Smooth muscle cell (in vitro differentiated cells): ENCODE results near the gene QRICH2. TPM values are rescaled to one million over a fixed set of nuclear protein-coding genes. Genes with fewer than 3 reads are reported as not detected.

Experiments
- DNase-seq: peaks from one replicate; lab custom pipeline; 2025; ENCODE audit not compliant: unreplicated experiment; lab: John Stamatoyannopoulos, UW
- H2AFZ ChIP-seq: fragments of 200-600 bp; sonication (generic); 2 replicates; pipeline ENCODE4 v1.6.0; 2016; ENCODE audit warnings: antibody characterized with exemption, low read depth, mild to moderate bottlenecking
- H3F3A ChIP-seq: fragments of 200-600 bp; sonication (generic); 2 replicates; pipeline ENCODE4 v1.6.0; 2017; ENCODE audit warnings: antibody characterized with exemption, low read depth
- H3K27ac ChIP-seq: fragments of 200-600 bp; sonication (generic); 2 replicates; pipeline ENCODE4 v1.5.1; 2016; ENCODE audit warnings: low read depth, mild to moderate bottlenecking
- H3K27me3 ChIP-seq: fragments of 200-600 bp; sonication (generic); 2 replicates; pipeline ENCODE4 v1.6.1; 2016; ENCODE audit warnings: low read depth, mild to moderate bottlenecking
- H3K36me3 ChIP-seq: fragments of 200-600 bp; sonication (generic); 2 replicates; pipeline ENCODE4 v1.5.1; 2016; ENCODE audit warnings: low read depth
- H3K4me1 ChIP-seq: fragments of 200-600 bp; sonication (generic); 2 replicates; pipeline ENCODE4 v1.5.1; 2016; ENCODE audit warnings: low read depth
- H3K4me2 ChIP-seq: fragments of 200-600 bp; sonication (generic); 2 replicates; pipeline ENCODE4 v1.6.0; 2016; ENCODE audit warnings: mild to moderate bottlenecking
- H3K4me3 ChIP-seq: fragments of 200-600 bp; sonication (generic); 2 replicates; pipeline ENCODE4 v1.5.1; 2016; ENCODE audit warnings: mild to moderate bottlenecking
- H3K79me2 ChIP-seq: fragments of 200-600 bp; sonication (generic); 2 replicates; pipeline ENCODE4 v1.6.0; 2016; ENCODE audit warnings: low read depth, mild to moderate bottlenecking
- H3K9ac ChIP-seq: fragments of 200-600 bp; sonication (generic); 2 replicates; pipeline ENCODE4 v1.6.0; 2016; ENCODE audit warnings: low read depth
- H3K9me3 ChIP-seq: fragments of 200-600 bp; sonication (generic); replicated peaks from 2 replicates; pipeline ENCODE4 v1.5.1; 2016; ENCODE audit warnings: low read depth
- H4K20me1 ChIP-seq: fragments of 200-600 bp; sonication (generic); 2 replicates; pipeline ENCODE4 v1.6.0; 2016; ENCODE audit warnings: low read depth
- WGBS: methylation state at CpG from one replicate; pipeline ENCODE4 v1.1.7; 2016; ENCODE audit warnings: low lambda C conversion rate; 5-methylcytosine and 5-hydroxymethylcytosine counted together
- polyA plus RNA-seq: library from polyadenylated mRNA; unstranded; fragments of >200 nt; fragmentation: Nextera tagmentation; extraction: Ambion mirVana; gene quantifications from 2 replicates; pipeline ENCODE4 v1.2.1, GENCODE V29; 2016
- total RNA-seq: library from RNA; depleted of rRNA; stranded (reverse); fragments of >200 nt; gene quantifications from 2 replicates; pipeline ENCODE4 v1.2.3, GENCODE V29; 2014
- TF ChIP-seq, protein P1 (sequence below): fragments of 200-600 bp; sonication (generic); IDR thresholded peaks from 2 replicates; pipeline ENCODE4 v1.5.1; 2017; ENCODE audit warnings: borderline replicate concordance, mild to moderate bottlenecking, antibody characterized with exemption; ENCODE audit not compliant: insufficient read depth, poor library complexity, severe bottlenecking

QRICH2 gene
- total and polyA plus RNA-seq, 2 experiments from 2014 or later = 1.2 to 1.5 TPM

- H4K20me1 ChIP-seq = no peaks in the 10 kb centered on the region
- TF ChIP-seq, protein P1, sequence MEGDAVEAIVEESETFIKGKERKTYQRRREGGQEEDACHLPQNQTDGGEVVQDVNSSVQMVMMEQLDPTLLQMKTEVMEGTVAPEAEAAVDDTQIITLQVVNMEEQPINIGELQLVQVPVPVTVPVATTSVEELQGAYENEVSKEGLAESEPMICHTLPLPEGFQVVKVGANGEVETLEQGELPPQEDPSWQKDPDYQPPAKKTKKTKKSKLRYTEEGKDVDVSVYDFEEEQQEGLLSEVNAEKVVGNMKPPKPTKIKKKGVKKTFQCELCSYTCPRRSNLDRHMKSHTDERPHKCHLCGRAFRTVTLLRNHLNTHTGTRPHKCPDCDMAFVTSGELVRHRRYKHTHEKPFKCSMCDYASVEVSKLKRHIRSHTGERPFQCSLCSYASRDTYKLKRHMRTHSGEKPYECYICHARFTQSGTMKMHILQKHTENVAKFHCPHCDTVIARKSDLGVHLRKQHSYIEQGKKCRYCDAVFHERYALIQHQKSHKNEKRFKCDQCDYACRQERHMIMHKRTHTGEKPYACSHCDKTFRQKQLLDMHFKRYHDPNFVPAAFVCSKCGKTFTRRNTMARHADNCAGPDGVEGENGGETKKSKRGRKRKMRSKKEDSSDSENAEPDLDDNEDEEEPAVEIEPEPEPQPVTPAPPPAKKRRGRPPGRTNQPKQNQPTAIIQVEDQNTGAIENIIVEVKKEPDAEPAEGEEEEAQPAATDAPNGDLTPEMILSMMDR = no peak
- WGBS = 94% methylated on average over 23 of the region's 31 CpGs
- no peaks in the 10 kb centered on the region for H3K36me3 ChIP-seq
- H3K4me1 ChIP-seq = no peaks in the 10 kb centered on the region
- no peaks in the 10 kb centered on the region for H3K9me3 ChIP-seq
- H3K27ac ChIP-seq = no peak overlapping the region
- H3K27me3 ChIP-seq = no peaks in the 10 kb centered on the region
- no peaks in the 10 kb centered on the region for H3K79me2 ChIP-seq
- H2AFZ ChIP-seq = no peak overlapping the region
- no peak overlapping the region for H3K4me2 ChIP-seq
- H3K4me3 ChIP-seq = no peak overlapping the region
- H3K9ac ChIP-seq = no peak overlapping the region
- H3F3A ChIP-seq = no peaks in the 10 kb centered on the region
- DNase-seq = no peak
Measured at GRCh38 chr17:76277300-76278267, 30.5 kb downstream of the QRICH2 start.

DNA sequence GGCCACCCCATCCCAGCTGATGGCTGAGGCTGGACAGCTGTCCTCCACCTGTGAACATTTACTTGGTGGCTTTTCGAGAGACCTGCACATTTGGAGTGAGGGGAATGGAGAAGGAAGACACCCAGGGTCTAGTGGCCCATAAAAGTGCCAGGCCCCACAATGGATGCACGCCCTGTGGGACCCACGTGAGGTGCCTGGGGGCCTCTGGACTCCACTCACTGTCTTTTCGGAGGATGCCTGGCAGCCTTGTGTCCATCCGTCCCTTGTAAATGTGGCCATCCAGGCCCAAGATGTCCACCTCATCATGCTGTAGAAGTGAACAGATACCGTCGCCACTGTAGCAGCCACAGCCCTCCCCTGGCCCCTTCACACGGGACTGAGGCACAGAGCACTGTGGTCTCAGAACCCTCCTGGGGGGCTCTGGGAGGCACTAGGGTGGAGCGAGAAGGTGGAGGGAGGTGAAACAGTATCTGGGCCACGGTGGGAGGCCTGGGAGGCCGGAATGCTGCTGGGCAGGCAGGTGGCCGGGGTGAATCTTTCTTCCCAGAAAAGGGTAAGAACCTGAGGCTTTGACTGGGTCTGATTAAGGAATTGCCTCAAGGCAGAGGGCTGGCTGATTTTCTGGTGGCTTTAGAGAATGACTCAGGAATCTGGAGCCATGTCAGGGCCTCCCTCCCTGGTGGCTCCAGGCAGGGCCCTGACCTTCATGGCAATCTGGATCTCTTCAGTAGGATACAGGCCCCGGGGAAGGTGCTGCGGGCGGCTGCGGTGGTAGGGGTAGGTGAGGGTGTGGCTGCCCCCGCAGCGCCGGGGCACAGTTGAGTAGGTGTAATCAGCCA, 31.4 kb downstream of the QRICH2 start:
- H3K36me3 ChIP-seq = no peaks in the 10 kb centered on the region
- H4K20me1 ChIP-seq = no peaks in the 10 kb centered on the region
- TF ChIP-seq, protein P1 = no peak
- DNase-seq = no peak
- H3K9me3 ChIP-seq = no peaks in the 10 kb centered on the region
- H3K27ac ChIP-seq = no peak overlapping the region
- WGBS = 72% methylated on average over 19 of the region's 19 CpGs
- H3K4me1 ChIP-seq = no peaks in the 10 kb centered on the region
- H3K9ac ChIP-seq = no peak overlapping the region
- no peaks in the 10 kb centered on the region for H3F3A ChIP-seq
- H3K79me2 ChIP-seq = no peaks in the 10 kb centered on the region
- H2AFZ ChIP-seq = no peak overlapping the region
- no peak overlapping the region for H3K4me3 ChIP-seq
- H3K27me3 ChIP-seq = no peaks in the 10 kb centered on the region
- H3K4me2 ChIP-seq = no peak overlapping the region

DNA sequence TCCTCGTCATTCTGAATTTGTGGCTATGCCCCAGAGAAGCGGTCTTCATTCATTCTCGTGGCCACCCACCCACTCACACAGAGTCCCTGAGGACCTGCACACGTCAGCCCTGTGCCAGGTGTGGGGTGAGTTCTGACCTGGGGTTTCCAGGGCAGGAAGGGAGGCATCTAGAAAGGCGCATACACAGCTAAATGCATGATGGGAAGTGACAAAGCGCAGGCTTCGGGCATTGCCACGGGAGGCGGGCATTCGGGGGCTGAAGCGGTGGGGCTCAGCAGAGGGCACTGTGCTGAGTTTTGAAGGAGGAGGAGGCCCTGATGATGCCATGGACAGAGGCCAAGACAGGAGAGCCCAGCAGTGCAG, 32.0 kb downstream of the QRICH2 start:
- Histone ChIP-seq H3F3A (no peaks in the 10 kb centered on the region), H3K4me1 (no peaks in the 10 kb centered on the region), H3K9me3 (no peaks in the 10 kb centered on the region), H3K4me3 (no peak overlapping the region), H3K9ac (no peak overlapping the region), H4K20me1 (no peaks in the 10 kb centered on the region), H2AFZ (no peak overlapping the region), H3K4me2 (no peak overlapping the region), H3K27me3 (no peaks in the 10 kb centered on the region), H3K27ac (no peak overlapping the region), H3K79me2 (no peaks in the 10 kb centered on the region), H3K36me3 (no peaks in the 10 kb centered on the region)
- DNase-seq = no peak
- WGBS = 97% methylated on average over 11 of the region's 11 CpGs
- TF ChIP-seq, protein P1 = no peak
